Measurements from ENCODE around the gene SLC6A5.

- TF ChIP-seq ZNF335 (tag by site-specific recombination; conservative IDR thresholded peaks at IDR 0.05): no peak
- TF ChIP-seq, protein P1, sequence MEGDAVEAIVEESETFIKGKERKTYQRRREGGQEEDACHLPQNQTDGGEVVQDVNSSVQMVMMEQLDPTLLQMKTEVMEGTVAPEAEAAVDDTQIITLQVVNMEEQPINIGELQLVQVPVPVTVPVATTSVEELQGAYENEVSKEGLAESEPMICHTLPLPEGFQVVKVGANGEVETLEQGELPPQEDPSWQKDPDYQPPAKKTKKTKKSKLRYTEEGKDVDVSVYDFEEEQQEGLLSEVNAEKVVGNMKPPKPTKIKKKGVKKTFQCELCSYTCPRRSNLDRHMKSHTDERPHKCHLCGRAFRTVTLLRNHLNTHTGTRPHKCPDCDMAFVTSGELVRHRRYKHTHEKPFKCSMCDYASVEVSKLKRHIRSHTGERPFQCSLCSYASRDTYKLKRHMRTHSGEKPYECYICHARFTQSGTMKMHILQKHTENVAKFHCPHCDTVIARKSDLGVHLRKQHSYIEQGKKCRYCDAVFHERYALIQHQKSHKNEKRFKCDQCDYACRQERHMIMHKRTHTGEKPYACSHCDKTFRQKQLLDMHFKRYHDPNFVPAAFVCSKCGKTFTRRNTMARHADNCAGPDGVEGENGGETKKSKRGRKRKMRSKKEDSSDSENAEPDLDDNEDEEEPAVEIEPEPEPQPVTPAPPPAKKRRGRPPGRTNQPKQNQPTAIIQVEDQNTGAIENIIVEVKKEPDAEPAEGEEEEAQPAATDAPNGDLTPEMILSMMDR (tag by site-specific recombination; IDR thresholded peaks at IDR 0.05): no peak
- TF ChIP-seq, protein P2, sequence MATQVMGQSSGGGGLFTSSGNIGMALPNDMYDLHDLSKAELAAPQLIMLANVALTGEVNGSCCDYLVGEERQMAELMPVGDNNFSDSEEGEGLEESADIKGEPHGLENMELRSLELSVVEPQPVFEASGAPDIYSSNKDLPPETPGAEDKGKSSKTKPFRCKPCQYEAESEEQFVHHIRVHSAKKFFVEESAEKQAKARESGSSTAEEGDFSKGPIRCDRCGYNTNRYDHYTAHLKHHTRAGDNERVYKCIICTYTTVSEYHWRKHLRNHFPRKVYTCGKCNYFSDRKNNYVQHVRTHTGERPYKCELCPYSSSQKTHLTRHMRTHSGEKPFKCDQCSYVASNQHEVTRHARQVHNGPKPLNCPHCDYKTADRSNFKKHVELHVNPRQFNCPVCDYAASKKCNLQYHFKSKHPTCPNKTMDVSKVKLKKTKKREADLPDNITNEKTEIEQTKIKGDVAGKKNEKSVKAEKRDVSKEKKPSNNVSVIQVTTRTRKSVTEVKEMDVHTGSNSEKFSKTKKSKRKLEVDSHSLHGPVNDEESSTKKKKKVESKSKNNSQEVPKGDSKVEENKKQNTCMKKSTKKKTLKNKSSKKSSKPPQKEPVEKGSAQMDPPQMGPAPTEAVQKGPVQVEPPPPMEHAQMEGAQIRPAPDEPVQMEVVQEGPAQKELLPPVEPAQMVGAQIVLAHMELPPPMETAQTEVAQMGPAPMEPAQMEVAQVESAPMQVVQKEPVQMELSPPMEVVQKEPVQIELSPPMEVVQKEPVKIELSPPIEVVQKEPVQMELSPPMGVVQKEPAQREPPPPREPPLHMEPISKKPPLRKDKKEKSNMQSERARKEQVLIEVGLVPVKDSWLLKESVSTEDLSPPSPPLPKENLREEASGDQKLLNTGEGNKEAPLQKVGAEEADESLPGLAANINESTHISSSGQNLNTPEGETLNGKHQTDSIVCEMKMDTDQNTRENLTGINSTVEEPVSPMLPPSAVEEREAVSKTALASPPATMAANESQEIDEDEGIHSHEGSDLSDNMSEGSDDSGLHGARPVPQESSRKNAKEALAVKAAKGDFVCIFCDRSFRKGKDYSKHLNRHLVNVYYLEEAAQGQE (tag by site-specific recombination; IDR thresholded peaks at IDR 0.05): no peak
- TF ChIP-seq ATF2 (tag by site-specific recombination; IDR thresholded peaks at IDR 0.05; ENCODE audit: low read depth): no peak
- TF ChIP-seq ZNF830 (tag by site-specific recombination; IDR thresholded peaks at IDR 0.05; ENCODE audit: low read depth): no peak
- TF ChIP-seq ZSCAN30 (tag by site-specific recombination; IDR thresholded peaks at IDR 0.05): no peak
- TF ChIP-seq GLI2 (tag by site-specific recombination; IDR thresholded peaks at IDR 0.05; ENCODE audit: borderline replicate concordance, low read depth): no peak
- TF ChIP-seq ZNF701 (tag by site-specific recombination; IDR thresholded peaks at IDR 0.05): no peak
- no peak for TF ChIP-seq ZNF768 (tag by site-specific recombination; IDR thresholded peaks at IDR 0.05)
- no peak for TF ChIP-seq ZBTB1 (tag by site-specific recombination; IDR thresholded peaks at IDR 0.05)
- TF ChIP-seq PATZ1 (tag by site-specific recombination; IDR thresholded peaks at IDR 0.05): no peak
- TF ChIP-seq PBX3 (CRISPR knock-in tag; IDR thresholded peaks at IDR 0.05): no peak
These were observed 62.0 kb downstream of the SLC6A5 start for GRCh38 chr11:20661445-20661844.
